GM12878 (cell line): ENCODE results near the gene ATP10D. TPM values are rescaled to one million over a fixed set of nuclear protein-coding genes. Genes with fewer than 3 reads are reported as not detected.

Experiments used
- ATAC-seq: fragments of 200-7000 bp; cut with Tn5 transposase; 3 replicates; pipeline ENCODE4 v1.9.1; 2020; ENCODE audit warnings: mild to moderate bottlenecking, moderate library complexity
- BruUV-seq: library from RNA; stranded (reverse); fragments of 400-500 nt; replicated peaks from 2 replicates; lab custom pipeline; 2021; lab: Mats Ljungman, UMichigan
- CTCF ChIA-PET: fragments of 300-600 bp; sonication (Branson Sonifier 250); formaldehyde crosslinking; extraction: SDS; loops from one replicate; lab custom pipeline; 2021; ENCODE audit warnings: inconsistent platforms; lab: Yijun Ruan, JAX
- POLR2A ChIA-PET: fragments of 350-600 bp; formaldehyde crosslinking; extraction: SDS; loops from one replicate; lab custom pipeline; 2021; ENCODE audit warnings: inconsistent platforms; lab: Charles Lee
- RAD21 ChIA-PET: fragments of 300-600 bp; sonication (Branson Sonifier 250); formaldehyde crosslinking; loops from one replicate; lab custom pipeline; 2023; ENCODE audit warnings: antibody characterized with exemption; ENCODE audit not compliant: unreplicated experiment; lab: Charles Lee
- SMC1A ChIA-PET: fragments of 300-600 bp; sonication (Branson Sonifier 250); formaldehyde crosslinking; loops from one replicate; lab custom pipeline; 2023; ENCODE audit not compliant: unreplicated experiment, uncharacterized antibody; lab: Charles Lee
- DNase-seq: peaks from one replicate; pipeline ENCODE4 v3.0.0-alpha.2; 2011; ENCODE audit warnings: low read depth, low spot score
- FAIRE-seq: peaks from 3 replicates; lab custom pipeline; 2011; peaks lifted over from hg19 to GRCh38; lab: Jason Lieb, UNC
- H2AFZ ChIP-seq: 2 replicates; pipeline ENCODE4 v1.6.0; 2011; ENCODE audit warnings: low read depth, low read length, control low read depth; ENCODE audit not compliant: control insufficient read depth
- H3K27ac ChIP-seq: 2 replicates; pipeline ENCODE4 v1.5.1; 2011; ENCODE audit warnings: control low read depth; ENCODE audit not compliant: control insufficient read depth, insufficient read depth
- H3K27me3 ChIP-seq, 2 experiments: replicated peaks in 1 of 2; 2 replicates each; pipeline versions ENCODE4 v1.6.0 to v1.6.1; 2011; ENCODE audit warnings: low read length in 1 of 2; ENCODE audit not compliant: control insufficient read depth in 2 of 2, insufficient read depth in 2 of 2
- H3K36me3 ChIP-seq, 2 experiments: 2 replicates each; pipeline ENCODE4 v1.5.1; 2011; ENCODE audit warnings: low read length in 1 of 2; ENCODE audit not compliant: control insufficient read depth in 2 of 2, insufficient read depth in 2 of 2
- H3K4me1 ChIP-seq: 2 replicates; pipeline ENCODE4 v1.6.1; 2011; ENCODE audit warnings: mild to moderate bottlenecking, low read length, moderate library complexity, mixed read lengths; ENCODE audit not compliant: control insufficient read depth, insufficient read depth
- H3K4me2 ChIP-seq: 2 replicates; pipeline ENCODE4 v1.6.0; 2011; ENCODE audit warnings: control low read depth; ENCODE audit not compliant: control insufficient read depth, insufficient read depth
- H3K4me3 ChIP-seq: fragments of 200-600 bp; sonication (generic); 2 replicates; pipeline ENCODE4 v1.5.1; 2016
- H3K79me2 ChIP-seq: 2 replicates; pipeline ENCODE4 v1.6.0; 2011; ENCODE audit warnings: low read length; ENCODE audit not compliant: control insufficient read depth, insufficient read depth
- H3K9ac ChIP-seq: 2 replicates; pipeline ENCODE4 v1.8.0; 2011; ENCODE audit warnings: low read length, control low read depth, mixed read lengths; ENCODE audit not compliant: control insufficient read depth, insufficient read depth
- H3K9me3 ChIP-seq: replicated peaks from 3 replicates; pipeline ENCODE4 v1.5.1; 2011; ENCODE audit warnings: mild to moderate bottlenecking, low read length; ENCODE audit not compliant: control insufficient read depth, insufficient read depth
- H4K20me1 ChIP-seq: 2 replicates; pipeline ENCODE4 v1.6.0; 2011; ENCODE audit not compliant: control insufficient read depth, insufficient read depth
- CEBPB ChIP-seq, 2 experiments: fragments of 150-350 bp in 1 of 2; IDR thresholded peaks; 2 replicates each; pipeline ENCODE4 v1.6.1; 2012 to 2014; ENCODE audit warnings: low read depth in 2 of 2, low read length in 2 of 2, borderline replicate concordance in 1 of 2, inconsistent platforms in 1 of 2
- CHD1 ChIP-seq: IDR thresholded peaks from 2 replicates; pipeline ENCODE4 v1.6.1; 2012; ENCODE audit warnings: low read depth, low read length, improper control_type of control experiment
- EGR1 ChIP-seq, 2 experiments: IDR thresholded peaks; 1 replicate in 1 of 2; 2 replicates in 1 of 2; pipeline ENCODE4 v1.6.1; 2011 to 2012; ENCODE audit warnings: low read depth in 2 of 2, low read length in 2 of 2, borderline replicate concordance in 1 of 2, mild to moderate bottlenecking in 1 of 2, moderate library complexity in 1 of 2
- KAT2A ChIP-seq: conservative IDR thresholded peaks from 2 replicates; pipeline ENCODE4 v1.6.1; 2011; ENCODE audit warnings: low read depth, low read length; ENCODE audit not compliant: control insufficient read depth
- NFYB ChIP-seq: IDR thresholded peaks from 2 replicates; pipeline ENCODE4 v1.6.1; 2011; ENCODE audit warnings: low read depth, mild to moderate bottlenecking, low read length, improper control_type of control experiment, moderate library complexity; ENCODE audit not compliant: insufficient read depth
- SREBF1 ChIP-seq: IDR thresholded peaks from 2 replicates; pipeline ENCODE4 v1.6.1; 2012; ENCODE audit warnings: mild to moderate bottlenecking, low read length
- STAT3 ChIP-seq: IDR thresholded peaks from 2 replicates; pipeline ENCODE4 v1.6.1; 2011; ENCODE audit warnings: low read depth, low read length, improper control_type of control experiment
- SUPT20H ChIP-seq: IDR thresholded peaks from 2 replicates; pipeline ENCODE4 v1.6.1; 2011; ENCODE audit warnings: low read depth, mild to moderate bottlenecking, low read length, moderate library complexity, borderline replicate concordance; ENCODE audit not compliant: control insufficient read depth
- WGBS: methylation state at CpG from one replicate; pipeline ENCODE4 v1.1.6; 2016; ENCODE audit warnings: low lambda C conversion rate; ENCODE audit not compliant: insufficient replicate concordance, insufficient coverage; ENCODE audit errors: missing lambda C conversion rate; 5-methylcytosine and 5-hydroxymethylcytosine counted together
- in situ Hi-C: fragments of 300-500 bp; cut with MboI; formaldehyde crosslinking; loops from 9 replicates; pipeline ENCODE4 v1.14.3; 2018; ENCODE audit warnings: mixed read lengths
- intact Hi-C: fragments of 100-400 bp; cut with micrococcal nuclease; formaldehyde crosslinking; loops from one replicate; pipeline ENCODE4 v1.14.2; 2022; ENCODE audit not compliant: unreplicated experiment
- polyA plus RNA-seq, 11 experiments: library from polyadenylated mRNA; depleted of rRNA in 4 of 11; unstranded in 6 of 11; stranded (reverse) in 5 of 11; fragments of >200 nt; fragmentation: Nextera tagmentation in 4 of 11; fragmentation: Illumina TruSeq in 1 of 11; extraction: Ambion mirVana in 4 of 11; extraction: Trizol in 1 of 11; gene quantifications; 1 replicate in 1 of 11; 2 replicates in 10 of 11; pipeline versions ENCODE4 v1.2.1 to v1.2.3, GENCODE V29; 2011 to 2016; ENCODE audit warnings: inconsistent platforms in 2 of 11, missing spikeins in 2 of 11, low read depth in 1 of 11
- total RNA-seq, 4 experiments: library from RNA; depleted of rRNA in 3 of 4; stranded (reverse); fragments of >200 nt in 3 of 4; fragmentation: Illumina TruSeq in 1 of 4; extraction: Trizol in 1 of 4; gene quantifications; 2 replicates each; pipeline versions ENCODE4 v1.2.1 to v1.2.3, GENCODE V29; 2013 to 2021
- TF ChIP-seq, protein P1 (sequence below): fragments of 450-650 bp; IDR thresholded peaks from 2 replicates; pipeline ENCODE4 v1.6.1; 2017; ENCODE audit warnings: mild to moderate bottlenecking, moderate library complexity
- TF ChIP-seq, protein P2 (sequence below): fragments of 450-650 bp; IDR thresholded peaks from 2 replicates; pipeline ENCODE4 v1.6.1; 2017; ENCODE audit warnings: borderline replicate concordance

The ATP10D gene
- total and polyA plus RNA-seq, 10 of the 15 experiments (the other 5 are each of a cell fraction or from before 2014, with no cell fraction given) = 10.2 to 50.3 (median 19.1) TPM

DNA sequence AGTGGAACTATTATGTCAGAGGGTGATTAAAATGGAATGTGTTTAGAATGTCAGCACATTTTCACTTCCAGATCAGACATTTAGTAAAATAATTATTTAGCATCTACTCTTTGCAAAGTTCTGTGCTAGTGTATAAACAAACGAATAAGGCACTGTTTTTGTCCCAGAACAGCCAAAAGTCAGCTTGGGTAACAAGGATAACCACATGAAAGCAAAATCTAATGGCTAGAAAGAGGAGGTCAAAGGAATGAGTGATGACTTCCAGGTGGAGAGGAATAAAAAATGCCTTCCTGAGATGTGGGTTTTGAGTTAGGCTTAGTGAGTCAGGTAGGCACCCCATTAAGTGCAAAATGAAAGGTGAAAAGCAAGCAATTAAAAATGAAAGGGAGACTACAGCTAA, 112.6 kb downstream of the ATP10D start:
- no peak for ATAC-seq
- no peak overlapping the region for H2AFZ ChIP-seq

DNA sequence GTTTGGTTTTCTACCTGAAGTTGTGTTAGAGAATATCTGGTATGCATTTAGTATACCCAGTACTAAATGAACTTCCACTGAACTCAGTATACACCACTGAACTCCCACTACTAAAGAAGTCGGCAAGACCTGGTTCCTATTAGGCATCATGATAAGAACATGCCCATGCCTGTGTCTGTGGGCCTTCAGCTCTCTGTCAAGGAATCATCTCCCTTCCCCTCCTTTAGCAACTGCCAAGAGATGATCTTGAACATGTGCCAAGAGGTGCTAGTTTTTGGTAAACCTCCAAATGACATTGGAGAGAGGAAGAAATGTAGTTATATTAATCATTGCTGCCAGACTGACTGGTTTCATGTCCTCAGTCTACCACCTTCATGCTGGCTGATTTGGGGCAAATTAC, 113.2 kb downstream of the ATP10D start:
- no peaks in the 10 kb centered on the region for H3K27me3 ChIP-seq
- no peak overlapping the region for H2AFZ ChIP-seq
- H3K36me3 ChIP-seq = no peaks in the 10 kb centered on the region; a peak in 1 of 4 replicates
- SMC1A ChIA-PET = interaction anchor here (1.0 kb wide), 1 partner anchor 15 kb away, joined by 3 read pairs; no protein-coding TSS in a partner anchor
- no peak overlapping the region for H3K4me3 ChIP-seq
- no peaks in the 10 kb centered on the region for H3K4me1 ChIP-seq
- no peak for DNase-seq
- ATAC-seq = no peak
- no peak overlapping the region for H3K27ac ChIP-seq
- no TSS peak for BruUV-seq
- no peak overlapping the region for H3K9ac ChIP-seq
- RAD21 ChIA-PET = no interaction called here
- H4K20me1 ChIP-seq = no peaks in the 10 kb centered on the region
- 100% methylated on average over 1 of the region's 1 CpG for WGBS
- no peaks in the 10 kb centered on the region; the same call in 2 of the 3 replicates for H3K9me3 ChIP-seq
- CTCF ChIA-PET = interaction anchor here (1.1 kb wide), 1 partner anchor 20 kb away, joined by 4 read pairs; no protein-coding TSS in a partner anchor
- H3K4me2 ChIP-seq = no peak overlapping the region
- POLR2A ChIA-PET = no interaction called here
- no peaks in the 10 kb centered on the region for H3K79me2 ChIP-seq
- no peak for FAIRE-seq
- in situ Hi-C loops (no loop called here), intact Hi-C loops (no loop called here)
- TF ChIP-seq STAT3 = no peak
- no peak for TF ChIP-seq KAT2A
- no peak for TF ChIP-seq CEBPB (IDR thresholded peaks at IDR 0.05; ENCODE audit: borderline replicate concordance in 1 of 2, low read depth in 2 of 2, low read length in 2 of 2)
- no peak for TF ChIP-seq SREBF1
- TF ChIP-seq, protein P1, sequence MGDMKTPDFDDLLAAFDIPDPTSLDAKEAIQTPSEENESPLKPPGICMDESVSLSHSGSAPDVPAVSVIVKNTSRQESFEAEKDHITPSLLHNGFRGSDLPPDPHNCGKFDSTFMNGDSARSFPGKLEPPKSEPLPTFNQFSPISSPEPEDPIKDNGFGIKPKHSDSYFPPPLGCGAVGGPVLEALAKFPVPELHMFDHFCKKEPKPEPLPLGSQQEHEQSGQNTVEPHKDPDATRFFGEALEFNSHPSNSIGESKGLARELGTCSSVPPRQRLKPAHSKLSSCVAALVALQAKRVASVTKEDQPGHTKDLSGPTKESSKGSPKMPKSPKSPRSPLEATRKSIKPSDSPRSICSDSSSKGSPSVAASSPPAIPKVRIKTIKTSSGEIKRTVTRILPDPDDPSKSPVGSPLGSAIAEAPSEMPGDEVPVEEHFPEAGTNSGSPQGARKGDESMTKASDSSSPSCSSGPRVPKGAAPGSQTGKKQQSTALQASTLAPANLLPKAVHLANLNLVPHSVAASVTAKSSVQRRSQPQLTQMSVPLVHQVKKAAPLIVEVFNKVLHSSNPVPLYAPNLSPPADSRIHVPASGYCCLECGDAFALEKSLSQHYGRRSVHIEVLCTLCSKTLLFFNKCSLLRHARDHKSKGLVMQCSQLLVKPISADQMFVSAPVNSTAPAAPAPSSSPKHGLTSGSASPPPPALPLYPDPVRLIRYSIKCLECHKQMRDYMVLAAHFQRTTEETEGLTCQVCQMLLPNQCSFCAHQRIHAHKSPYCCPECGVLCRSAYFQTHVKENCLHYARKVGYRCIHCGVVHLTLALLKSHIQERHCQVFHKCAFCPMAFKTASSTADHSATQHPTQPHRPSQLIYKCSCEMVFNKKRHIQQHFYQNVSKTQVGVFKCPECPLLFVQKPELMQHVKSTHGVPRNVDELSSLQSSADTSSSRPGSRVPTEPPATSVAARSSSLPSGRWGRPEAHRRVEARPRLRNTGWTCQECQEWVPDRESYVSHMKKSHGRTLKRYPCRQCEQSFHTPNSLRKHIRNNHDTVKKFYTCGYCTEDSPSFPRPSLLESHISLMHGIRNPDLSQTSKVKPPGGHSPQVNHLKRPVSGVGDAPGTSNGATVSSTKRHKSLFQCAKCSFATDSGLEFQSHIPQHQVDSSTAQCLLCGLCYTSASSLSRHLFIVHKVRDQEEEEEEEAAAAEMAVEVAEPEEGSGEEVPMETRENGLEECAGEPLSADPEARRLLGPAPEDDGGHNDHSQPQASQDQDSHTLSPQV = no peak

More for the DNA sequence above, 112.6 kb downstream of the ATP10D start:
- ChIA-PET SMC1A (interaction anchor here (1.0 to 1.1 kb wide), 2 partner anchors 14 to 20 kb away, joined by 3 read pairs; no protein-coding TSS in a partner anchor), RAD21 (no interaction called here), CTCF (interaction anchor here (0.7 kb wide), 1 partner anchor 65 kb away, joined by 3 read pairs; no protein-coding TSS in a partner anchor), POLR2A (interaction anchor here (0.6 to 0.7 kb wide), 2 partner anchors 55 to 171 kb away, joined by 4 read pairs; no protein-coding TSS in a partner anchor)
- Histone ChIP-seq H3K4me2 (no peak overlapping the region), H3K9me3 (no peaks in the 10 kb centered on the region; the same call in 2 of the 3 replicates), H3K27me3 (no peaks in the 10 kb centered on the region), H3K4me3 (no peak overlapping the region), H3K79me2 (no peaks in the 10 kb centered on the region), H3K36me3 (no peaks in the 10 kb centered on the region; a peak in 2 of 4 replicates), H3K27ac (no peak overlapping the region), H3K9ac (no peak overlapping the region), H3K4me1 (no peaks in the 10 kb centered on the region), H4K20me1 (no peaks in the 10 kb centered on the region)
- intact Hi-C loops (no loop called here), in situ Hi-C loops (no loop called here)
- 90% methylated on average over 1 of the region's 1 CpG for WGBS
- no TSS peak for BruUV-seq
- DNase-seq (no peak), FAIRE-seq (no peak)
- no peak for TF ChIP-seq EGR1 (IDR thresholded peaks at IDR 0.05; ENCODE audit: borderline replicate concordance in 1 of 2, low read depth in 2 of 2, low read length in 2 of 2)
- TF ChIP-seq NFYB = no peak
- TF ChIP-seq, protein P2, sequence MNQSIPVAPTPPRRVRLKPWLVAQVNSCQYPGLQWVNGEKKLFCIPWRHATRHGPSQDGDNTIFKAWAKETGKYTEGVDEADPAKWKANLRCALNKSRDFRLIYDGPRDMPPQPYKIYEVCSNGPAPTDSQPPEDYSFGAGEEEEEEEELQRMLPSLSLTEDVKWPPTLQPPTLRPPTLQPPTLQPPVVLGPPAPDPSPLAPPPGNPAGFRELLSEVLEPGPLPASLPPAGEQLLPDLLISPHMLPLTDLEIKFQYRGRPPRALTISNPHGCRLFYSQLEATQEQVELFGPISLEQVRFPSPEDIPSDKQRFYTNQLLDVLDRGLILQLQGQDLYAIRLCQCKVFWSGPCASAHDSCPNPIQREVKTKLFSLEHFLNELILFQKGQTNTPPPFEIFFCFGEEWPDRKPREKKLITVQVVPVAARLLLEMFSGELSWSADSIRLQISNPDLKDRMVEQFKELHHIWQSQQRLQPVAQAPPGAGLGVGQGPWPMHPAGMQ = no peak
- no peak for TF ChIP-seq CHD1
- TF ChIP-seq SUPT20H = no peak
